Measurements from ENCODE around the gene DGKI.
A peak's percentile ranks its signal among the peaks of the same experiment; 100 is the strongest.

The DGKI gene

GRCh38 chr7:137652721-137653120 lies 194.1 kb downstream of the DGKI start:
- no peak for TF ChIP-seq CTCF (IDR thresholded peaks at IDR 0.05; ENCODE audit: control insufficient read depth, insufficient read depth, low read depth, low read length, missing control alignments)
- no peak for DNase-seq (ENCODE audit: low read depth)
- no peak overlapping the region for H3K4me3 ChIP-seq (ENCODE audit: control insufficient read depth, low read depth, low read length)

GRCh38 chr7:137647905-137648565 lies 198.7 kb downstream of the DGKI start:
- no peak for DNase-seq (ENCODE audit: low read depth)
- no peak overlapping the region for H3K4me3 ChIP-seq (ENCODE audit: control insufficient read depth, low read depth, low read length)
- TF ChIP-seq CTCF (IDR thresholded peaks at IDR 0.05; ENCODE audit: control insufficient read depth, insufficient read depth, low read depth, low read length, missing control alignments) = no peak

- no peak for TF ChIP-seq CTCF (IDR thresholded peaks at IDR 0.05; ENCODE audit: control insufficient read depth, insufficient read depth, low read depth, low read length, missing control alignments)
- H3K4me3 ChIP-seq (ENCODE audit: control insufficient read depth, low read depth, low read length) = no peak overlapping the region
- peak; percentile 93 for DNase-seq (ENCODE audit: low read depth)
Observed at GRCh38 chr7:137642472-137642871, 204.3 kb downstream of the DGKI start.

- peak; percentile 13 for DNase-seq (ENCODE audit: low read depth)
- no peak for TF ChIP-seq CTCF (IDR thresholded peaks at IDR 0.05; ENCODE audit: control insufficient read depth, insufficient read depth, low read depth, low read length, missing control alignments)
- no peak overlapping the region for H3K4me3 ChIP-seq (ENCODE audit: control insufficient read depth, low read depth, low read length)
Observed at GRCh38 chr7:137642031-137642430, 204.7 kb downstream of the DGKI start.

- no peak for DNase-seq (ENCODE audit: low read depth)
- H3K4me3 ChIP-seq (ENCODE audit: control insufficient read depth, low read depth, low read length) = no peak overlapping the region
- no peak for TF ChIP-seq CTCF (IDR thresholded peaks at IDR 0.05; ENCODE audit: control insufficient read depth, insufficient read depth, low read depth, low read length, missing control alignments)
Observed at GRCh38 chr7:137636376-137636775, 210.4 kb downstream of the DGKI start.

- TF ChIP-seq CTCF (IDR thresholded peaks at IDR 0.05; ENCODE audit: control insufficient read depth, insufficient read depth, low read depth, low read length, missing control alignments) = no peak
Observed at GRCh38 chr7:137635874-137636273, 210.9 kb downstream of the DGKI start.

More at GRCh38 chr7:137635874-137636273, 210.9 kb downstream of the DGKI start:
- H3K4me3 ChIP-seq (ENCODE audit: control insufficient read depth, low read depth, low read length) = no peak overlapping the region
- no peak for DNase-seq (ENCODE audit: low read depth)

Measured in AG09309 (cell line).